ENCODE data around the gene NIPBL. TPM values are rescaled to one million over a fixed set of nuclear protein-coding genes. Genes with fewer than 3 reads are reported as not detected.
A peak's percentile ranks its signal among the peaks of the same experiment; 100 is the strongest.
"Not testable (repeated sequence)": the region's sequence is repeated elsewhere in the genome, so short reads cannot be mapped to it uniquely, and the experiment has no call there.

The NIPBL gene
- total RNA-seq, 1 donor from 2014 or later: 26.2 TPM

GRCh38 chr5:36901856-36902255, 25.3 kb downstream of the NIPBL start:
- no peak for DNase-seq (ENCODE audit: low read depth in 2 of 2)

- no peak for DNase-seq (ENCODE audit: low read depth in 2 of 2)
These were observed 25.8 kb downstream of the NIPBL start for GRCh38 chr5:36902353-36902752.

- DNase-seq (ENCODE audit: low read depth in 2 of 2): no peak
These were observed 28.1 kb downstream of the NIPBL start for GRCh38 chr5:36904677-36905076.

- no peak for DNase-seq (ENCODE audit: low read depth in 2 of 2)
These were observed 32.1 kb downstream of the NIPBL start for GRCh38 chr5:36908544-36909260.

GRCh38 chr5:36915653-36916052, 39.1 kb downstream of the NIPBL start:
- DNase-seq (ENCODE audit: low read depth in 2 of 2): peak in 1 of 2 donors; percentile 4

GRCh38 chr5:36916614-36917013, 40.0 kb downstream of the NIPBL start:
- not testable (repeated sequence) for DNase-seq (ENCODE audit: low read depth in 2 of 2)

- DNase-seq (ENCODE audit: low read depth in 2 of 2): not testable (repeated sequence)
These were observed 40.8 kb downstream of the NIPBL start for GRCh38 chr5:36917358-36917757.

GRCh38 chr5:36919238-36919637, 42.7 kb downstream of the NIPBL start:
- DNase-seq (ENCODE audit: low read depth in 2 of 2): no peak

GRCh38 chr5:36919650-36920049, 43.1 kb downstream of the NIPBL start:
- DNase-seq (ENCODE audit: low read depth in 2 of 2): no peak

- DNase-seq (ENCODE audit: low read depth in 2 of 2): peak in 1 of 2 donors; percentile 47
These were observed 52.4 kb downstream of the NIPBL start for GRCh38 chr5:36928947-36929346.

- no peak for DNase-seq (ENCODE audit: low read depth in 2 of 2)
These were observed 52.9 kb downstream of the NIPBL start for GRCh38 chr5:36929438-36929837.

GRCh38 chr5:36932056-36932455, 55.5 kb downstream of the NIPBL start:
- no peak for DNase-seq (ENCODE audit: low read depth in 2 of 2)

GRCh38 chr5:36932699-36933098, 56.1 kb downstream of the NIPBL start:
- no peak for DNase-seq (ENCODE audit: low read depth in 2 of 2)

GRCh38 chr5:36934740-36935356, 58.3 kb downstream of the NIPBL start:
- DNase-seq (ENCODE audit: low read depth in 2 of 2): peak in 1 of 2 donors; percentile 26

- no peak for DNase-seq (ENCODE audit: low read depth in 2 of 2)
These were observed 59.2 kb downstream of the NIPBL start for GRCh38 chr5:36935805-36936204.

GRCh38 chr5:36936309-36936708, 59.7 kb downstream of the NIPBL start:
- DNase-seq (ENCODE audit: low read depth in 2 of 2): no peak

- no peak for DNase-seq (ENCODE audit: low read depth in 2 of 2)
These were observed 61.6 kb downstream of the NIPBL start for GRCh38 chr5:36938129-36938528.

- DNase-seq (ENCODE audit: low read depth in 2 of 2): peak in 1 of 2 donors; percentile 46
These were observed 63.6 kb downstream of the NIPBL start for GRCh38 chr5:36939969-36940858.

GRCh38 chr5:36943584-36943983, 67.0 kb downstream of the NIPBL start:
- no peak for DNase-seq (ENCODE audit: low read depth in 2 of 2)

GRCh38 chr5:36944024-36944423, 67.5 kb downstream of the NIPBL start:
- no peak for DNase-seq (ENCODE audit: low read depth in 2 of 2)

GRCh38 chr5:36944607-36945225, 68.1 kb downstream of the NIPBL start:
- peak; percentile 79 to 84 for DNase-seq (ENCODE audit: low read depth in 2 of 2)

GRCh38 chr5:36945687-36946086, 69.1 kb downstream of the NIPBL start:
- no peak for DNase-seq (ENCODE audit: low read depth in 2 of 2)
